Activated CD8-positive, alpha-beta memory T cell treated with anti-CD3 and anti-CD28 coated beads, Interleukin-2, amount 10 ng/mL, durations not matched to agents 7 days and 5 days (primary cell): Measurements from ENCODE around the gene RAB1A. TPM values are rescaled to one million over a fixed set of nuclear protein-coding genes. Genes with fewer than 3 reads are reported as not detected.

Source experiments
- ATAC-seq: fragments of 150-1000 bp; cut with Tn5 transposase; one replicate; pipeline ENCODE4 v1.10.0; 2021; ENCODE audit warnings: moderate library complexity
- CTCF ChIA-PET: fragments of 350-600 bp; sonication (Branson Sonifier 250); formaldehyde crosslinking; loops from one replicate; lab custom pipeline; 2021; ENCODE audit warnings: antibody characterized with exemption; lab: Charles Lee
- DNase-seq: peaks from one replicate; pipeline ENCODE4 v3.0.0-alpha.2; 2020
- H3K27ac Mint-ChIP-seq: one replicate; pipeline ENCODE4 v1.8.0; 2021; ENCODE audit warnings: mild to moderate bottlenecking, mixed read lengths
- H3K27me3 Mint-ChIP-seq: one replicate; pipeline ENCODE4 v1.8.0; 2021; ENCODE audit warnings: mixed read lengths
- H3K36me3 Mint-ChIP-seq: one replicate; pipeline ENCODE4 v1.8.0; 2021; ENCODE audit warnings: mild to moderate bottlenecking, mixed read lengths
- H3K4me1 Mint-ChIP-seq: one replicate; pipeline ENCODE4 v1.8.0; 2021; ENCODE audit warnings: mixed read lengths
- H3K4me3 Mint-ChIP-seq: one replicate; pipeline ENCODE4 v1.8.0; 2021; ENCODE audit warnings: mild to moderate bottlenecking, moderate library complexity, mixed read lengths
- H3K9me3 Mint-ChIP-seq: one replicate; pipeline ENCODE4 v1.8.0; 2022; ENCODE audit warnings: low read depth, mixed read lengths
- total RNA-seq, 2 experiments: library from RNA; stranded (reverse); gene quantifications; one replicate each; pipeline ENCODE4 v1.2.3, GENCODE V29; 2021

Gene RAB1A
- total RNA-seq, 2 experiments from 2014 or later, result 58.4 to 78.3 TPM

GRCh38 chr2:65062843-65063825 lies 66.8 kb downstream of the RAB1A start:
- Mint-ChIP-seq H3K4me3 (no peak overlapping the region), H3K9me3 (no peaks in the 10 kb centered on the region), H3K27ac (no peak overlapping the region), H3K36me3 (peaks cover 3% of the 10 kb centered on the region), H3K27me3 (no peaks in the 10 kb centered on the region), H3K4me1 (peaks cover 31% of the 10 kb centered on the region)
- no peak for ATAC-seq
- no peak for DNase-seq
- CTCF ChIA-PET, result interaction anchor here (1.0 to 5.1 kb wide), 6 partner anchors 7 to 145 kb away, joined by 3 to 55 read pairs (median 14); partner anchors contain the start of gene CEP68

- DNase-seq, result no peak
- Mint-ChIP-seq H3K4me3 (no peak overlapping the region), H3K4me1 (peaks cover 32% of the 10 kb centered on the region), H3K27me3 (no peaks in the 10 kb centered on the region), H3K36me3 (peaks cover 3% of the 10 kb centered on the region), H3K9me3 (no peaks in the 10 kb centered on the region), H3K27ac (no peak overlapping the region)
- CTCF ChIA-PET, result interaction anchor here (1.7 to 4.8 kb wide), 3 partner anchors 27 to 107 kb away, joined by 3 to 43 read pairs (median 7); no protein-coding TSS in a partner anchor
- no peak for ATAC-seq
Measured at GRCh38 chr2:65061910-65062339, 68.0 kb downstream of the RAB1A start.

DNA sequence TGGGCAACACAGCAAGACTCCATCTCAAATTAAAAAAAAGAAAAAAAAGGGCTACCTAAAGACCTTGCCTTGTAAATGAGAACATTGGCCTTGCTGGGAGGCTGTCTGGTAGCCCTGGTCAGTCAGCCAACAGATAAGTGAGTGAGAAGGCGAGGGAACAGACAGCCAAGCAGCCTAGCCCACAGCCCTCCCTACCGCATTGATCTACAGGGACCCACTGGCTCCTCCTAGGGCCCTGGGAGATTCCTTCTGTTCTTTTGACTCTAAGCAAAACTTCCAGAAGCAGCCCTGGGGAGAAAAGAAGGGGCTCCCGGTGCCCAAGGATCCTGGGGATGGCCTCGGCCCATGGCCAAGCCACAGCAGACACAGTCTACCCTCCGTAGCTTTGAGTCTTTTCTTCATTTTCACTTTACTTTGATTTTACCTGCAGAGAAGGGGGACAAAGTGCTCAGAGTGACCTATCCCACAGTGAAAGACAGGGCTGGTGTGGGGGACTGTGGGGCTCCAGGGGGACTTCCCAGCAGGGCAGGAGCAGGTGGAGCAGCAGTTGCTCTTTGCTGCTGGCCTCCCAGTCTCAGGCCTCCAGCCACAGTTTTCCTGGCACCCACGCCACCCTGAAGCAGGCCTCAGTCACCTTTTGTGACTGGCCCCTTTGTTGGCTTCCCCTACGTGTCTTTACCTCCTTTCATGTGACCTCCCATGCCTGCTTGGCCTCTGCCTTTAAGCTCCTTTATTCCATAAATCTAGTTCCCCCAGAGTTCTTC lies 68.6 kb downstream of the RAB1A start:
- no peaks in the 10 kb centered on the region for H3K27me3 Mint-ChIP-seq
- DNase-seq, result no peak
- CTCF ChIA-PET, result interaction anchor here (1.7 to 4.8 kb wide), 3 partner anchors 28 to 108 kb away, joined by 3 to 43 read pairs (median 7); no protein-coding TSS in a partner anchor
- no peak overlapping the region for H3K27ac Mint-ChIP-seq
- H3K4me3 Mint-ChIP-seq, result no peak overlapping the region
- H3K9me3 Mint-ChIP-seq, result no peaks in the 10 kb centered on the region
- peaks cover 3% of the 10 kb centered on the region for H3K36me3 Mint-ChIP-seq
- ATAC-seq, result no peak
- peaks cover 33% of the 10 kb centered on the region for H3K4me1 Mint-ChIP-seq

- Mint-ChIP-seq H3K4me3 (no peak overlapping the region), H3K4me1 (peaks cover 41% of the 10 kb centered on the region), H3K27ac (no peak overlapping the region), H3K9me3 (no peaks in the 10 kb centered on the region), H3K36me3 (peaks cover 3% of the 10 kb centered on the region), H3K27me3 (no peaks in the 10 kb centered on the region)
- no peak for DNase-seq
- CTCF ChIA-PET, result interaction anchor here (0.6 to 2.5 kb wide), 8 partner anchors 9 to 141 kb away, joined by 3 to 12 read pairs (median 6); no protein-coding TSS in a partner anchor
- no peak for ATAC-seq
Measured at GRCh38 chr2:65059071-65059470, 70.8 kb downstream of the RAB1A start.

- peak; percentile 43 for ATAC-seq
- Mint-ChIP-seq H3K27ac (peak overlapping the region; percentile 75), H3K4me3 (peak overlapping the region; percentile 86), H3K4me1 (peaks cover 52% of the 10 kb centered on the region), H3K36me3 (peaks cover 5% of the 10 kb centered on the region), H3K9me3 (no peaks in the 10 kb centered on the region), H3K27me3 (no peaks in the 10 kb centered on the region)
- CTCF ChIA-PET, result interaction anchor here (0.7 to 3.3 kb wide), 11 partner anchors 10 to 239 kb away, joined by 3 to 19 read pairs (median 4); partner anchors contain the start of gene RAB1A
- DNase-seq, result peak; percentile 85
Measured at GRCh38 chr2:65057391-65058052, 72.4 kb downstream of the RAB1A start.

- CTCF ChIA-PET, result interaction anchor here (0.7 to 3.3 kb wide), 9 partner anchors 10 to 153 kb away, joined by 3 to 19 read pairs (median 5); partner anchors contain the start of gene RAB1A
- ATAC-seq (no peak), DNase-seq (no peak)
- Mint-ChIP-seq H3K36me3 (peaks cover 5% of the 10 kb centered on the region), H3K9me3 (no peaks in the 10 kb centered on the region), H3K27me3 (no peaks in the 10 kb centered on the region), H3K27ac (peak overlapping the region; percentile 75), H3K4me3 (peak overlapping the region; percentile 86), H3K4me1 (peaks cover 56% of the 10 kb centered on the region)
Measured at GRCh38 chr2:65057054-65057375, 72.9 kb downstream of the RAB1A start.

DNA sequence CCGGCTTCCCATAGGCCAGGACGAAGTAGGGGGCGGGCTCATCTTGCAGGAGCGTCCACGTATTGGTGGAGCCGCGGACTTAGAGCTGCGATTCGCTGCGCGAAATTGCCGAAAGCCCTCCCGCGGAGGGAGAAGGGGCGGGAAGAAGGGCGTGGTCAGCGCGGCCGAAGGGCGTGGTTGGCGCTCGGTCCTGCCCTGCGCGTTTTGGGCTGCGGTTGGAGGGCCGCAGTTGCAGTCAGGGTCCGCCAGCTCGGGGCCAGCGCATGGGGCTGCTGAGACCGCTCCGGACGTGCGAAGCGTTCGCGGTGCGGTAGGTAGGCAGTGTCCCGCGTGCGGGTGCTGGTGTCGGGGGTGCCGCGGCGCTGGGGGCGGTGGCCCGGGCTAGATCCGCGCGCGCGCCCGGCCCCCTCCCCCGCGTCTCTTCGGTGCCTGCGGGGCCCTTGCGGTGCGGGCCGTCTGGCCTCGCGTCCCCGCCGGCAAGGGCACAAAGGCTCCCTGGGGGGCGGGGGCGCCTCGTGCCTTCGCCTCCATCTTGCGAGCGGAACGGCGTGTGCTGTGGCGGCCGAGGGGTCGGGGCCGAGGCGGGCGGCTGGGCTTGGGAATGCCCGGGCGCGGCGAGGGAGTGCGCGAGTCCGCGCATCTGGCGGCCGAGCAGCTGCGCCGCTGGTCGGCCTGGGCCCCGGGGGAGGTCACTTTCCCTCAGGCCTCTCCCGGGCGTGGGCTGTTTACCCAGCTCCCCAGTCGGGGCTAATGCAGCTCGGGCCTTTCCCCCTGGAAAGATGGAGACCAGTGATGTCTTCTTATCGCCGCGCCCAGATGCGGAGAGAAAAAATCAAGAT lies 73.5 kb downstream of the RAB1A start, which contains the start of gene CEP68:
Gene CEP68 (plus strand): TSS at position 202 of the 839 bp plus-strand sequence. CDS start 13,029 bp downstream, outside the sequence.
- peak; percentile 99 for DNase-seq
- H3K4me3 Mint-ChIP-seq, result peak within 1 kb of the TSS; percentile 86
- peaks cover 57% of the 10 kb centered on the region for H3K4me1 Mint-ChIP-seq
- H3K27ac Mint-ChIP-seq, result peak within 1 kb of the TSS; percentile 84
- H3K36me3 Mint-ChIP-seq, result peaks cover 9% of the 10 kb centered on the region
- H3K9me3 Mint-ChIP-seq, result no peaks in the 10 kb centered on the region
- ATAC-seq, result peak; percentile 95
- H3K27me3 Mint-ChIP-seq, result no peaks in the 10 kb centered on the region
- CTCF ChIA-PET, result interaction anchor here (0.6 to 3.3 kb wide), 21 partner anchors 8 to 264 kb away, joined by 3 to 19 read pairs (median 4); partner anchors contain the start of genes ACTR2 and RAB1A

- peak; percentile 43 for ATAC-seq
- DNase-seq, result no peak
- CTCF ChIA-PET, result interaction anchor here (0.6 to 3.3 kb wide), 17 partner anchors 9 to 264 kb away, joined by 3 to 19 read pairs (median 4); partner anchors contain the start of genes ACTR2 and RAB1A
- H3K9me3 Mint-ChIP-seq, result no peaks in the 10 kb centered on the region
- H3K27ac Mint-ChIP-seq, result peak overlapping the region; percentile 84
- H3K4me1 Mint-ChIP-seq, result peaks cover 57% of the 10 kb centered on the region
- H3K27me3 Mint-ChIP-seq, result no peaks in the 10 kb centered on the region
- peaks cover 10% of the 10 kb centered on the region for H3K36me3 Mint-ChIP-seq
- peak overlapping the region; percentile 86 for H3K4me3 Mint-ChIP-seq
Measured at GRCh38 chr2:65055422-65056214, 74.3 kb downstream of the RAB1A start.

DNA sequence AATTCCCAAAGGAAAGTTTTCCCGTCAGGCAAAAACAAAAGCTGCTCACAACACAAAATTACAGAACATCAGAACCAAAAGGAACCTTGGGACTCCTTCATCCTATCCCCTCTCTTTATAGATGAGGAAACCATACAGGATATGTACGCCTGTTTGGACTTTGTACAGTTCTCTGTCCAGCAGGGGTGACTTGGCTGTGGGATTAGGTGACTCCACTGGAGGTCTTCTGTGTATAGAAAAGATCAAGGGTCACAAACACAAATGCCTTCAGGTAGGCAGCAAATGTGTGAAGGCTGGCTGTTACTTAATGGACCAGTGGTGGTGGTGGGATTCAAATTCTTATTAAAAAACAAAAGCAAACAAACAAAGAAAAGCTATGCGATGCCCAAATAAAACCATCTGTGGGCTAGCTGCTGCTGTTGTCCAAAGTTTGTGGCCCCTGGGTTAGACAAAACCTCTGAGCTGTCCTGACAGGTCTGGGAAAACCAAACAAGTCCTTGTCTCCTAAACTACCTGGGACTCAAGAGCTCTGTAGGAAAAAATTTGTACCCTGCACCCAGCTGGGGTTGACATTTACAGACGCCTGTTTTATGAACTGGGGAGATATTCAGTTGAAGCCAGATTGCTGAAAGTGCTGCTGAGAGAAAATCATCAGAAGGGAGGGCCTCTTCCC lies 75.0 kb downstream of the RAB1A start:
- CTCF ChIA-PET, result interaction anchor here (1.0 to 3.3 kb wide), 12 partner anchors 10 to 265 kb away, joined by 3 to 19 read pairs (median 6); partner anchors contain the start of genes ACTR2 and RAB1A
- no peaks in the 10 kb centered on the region for H3K9me3 Mint-ChIP-seq
- H3K27me3 Mint-ChIP-seq, result no peaks in the 10 kb centered on the region
- peak overlapping the region; percentile 86 for H3K4me3 Mint-ChIP-seq
- DNase-seq, result no peak
- peaks cover 57% of the 10 kb centered on the region for H3K4me1 Mint-ChIP-seq
- peaks cover 10% of the 10 kb centered on the region for H3K36me3 Mint-ChIP-seq
- no peak for ATAC-seq
- no peak overlapping the region for H3K27ac Mint-ChIP-seq

DNA sequence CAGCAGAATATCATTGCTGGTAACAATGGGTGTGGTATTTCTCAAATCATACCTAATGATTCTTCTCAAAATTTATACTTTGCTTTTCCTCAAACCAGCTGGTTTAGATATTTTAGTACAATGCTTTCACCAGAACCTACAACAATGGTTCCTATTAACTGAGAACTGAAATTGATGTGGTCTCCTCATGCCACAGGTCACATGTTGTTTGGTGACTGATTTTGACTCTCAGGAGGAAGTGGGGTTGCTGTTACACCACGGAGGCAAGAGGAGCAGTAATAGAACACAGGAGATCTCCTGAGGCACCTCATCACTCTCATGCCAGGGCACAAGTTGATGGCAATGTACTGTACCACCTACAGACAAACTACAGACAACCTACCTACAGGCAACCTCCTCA lies 76.7 kb downstream of the RAB1A start:
- ATAC-seq (peak; percentile 12), DNase-seq (peak; percentile 90)
- H3K36me3 Mint-ChIP-seq, result peaks cover 14% of the 10 kb centered on the region
- peaks cover 5% of the 10 kb centered on the region for H3K9me3 Mint-ChIP-seq
- H3K27me3 Mint-ChIP-seq, result no peaks in the 10 kb centered on the region
- H3K27ac Mint-ChIP-seq, result peak overlapping the region; percentile 66
- peak overlapping the region; percentile 35 for H3K4me3 Mint-ChIP-seq
- peaks cover 51% of the 10 kb centered on the region for H3K4me1 Mint-ChIP-seq
- CTCF ChIA-PET, result interaction anchor here (1.4 to 2.1 kb wide), 3 partner anchors 11 to 135 kb away, joined by 4 to 13 read pairs (median 9); no protein-coding TSS in a partner anchor
